Coronary artery (tissue), 2 donors: Measurements from ENCODE around the gene ARID1B.

ENCODE experiments used
- DNase-seq: peaks from one replicate; pipeline ENCODE4 v3.0.0-alpha.2; 2017; ENCODE audit warnings: low spot score
- H3K27ac ChIP-seq, 2 donors: fragments of 200-600 bp; sonication (generic); one replicate each; pipeline ENCODE4 v1.5.1; 2016 to 2019
- H3K4me3 ChIP-seq: fragments of 200-600 bp; sonication (generic); 2 replicates; pipeline ENCODE4 v1.5.1; 2016; ENCODE audit warnings: mild to moderate bottlenecking, moderate library complexity
- CTCF ChIP-seq: fragments of 200-600 bp; sonication (generic); IDR thresholded peaks from one replicate; pipeline ENCODE4 v1.5.1; 2019; ENCODE audit warnings: antibody characterized with exemption

Gene ARID1B

GRCh38 chr6:156933201-156934068 lies 156.3 kb downstream of the ARID1B start:
- Histone ChIP-seq H3K27ac (no peak overlapping the region), H3K4me3 (no peak overlapping the region)
- TF ChIP-seq CTCF: no peak
- DNase-seq: no peak

GRCh38 chr6:156934069-156934460 lies 156.9 kb downstream of the ARID1B start:
- H3K27ac ChIP-seq: no peak overlapping the region
- H3K4me3 ChIP-seq: no peak overlapping the region
- TF ChIP-seq CTCF: no peak
- DNase-seq: no peak

DNA sequence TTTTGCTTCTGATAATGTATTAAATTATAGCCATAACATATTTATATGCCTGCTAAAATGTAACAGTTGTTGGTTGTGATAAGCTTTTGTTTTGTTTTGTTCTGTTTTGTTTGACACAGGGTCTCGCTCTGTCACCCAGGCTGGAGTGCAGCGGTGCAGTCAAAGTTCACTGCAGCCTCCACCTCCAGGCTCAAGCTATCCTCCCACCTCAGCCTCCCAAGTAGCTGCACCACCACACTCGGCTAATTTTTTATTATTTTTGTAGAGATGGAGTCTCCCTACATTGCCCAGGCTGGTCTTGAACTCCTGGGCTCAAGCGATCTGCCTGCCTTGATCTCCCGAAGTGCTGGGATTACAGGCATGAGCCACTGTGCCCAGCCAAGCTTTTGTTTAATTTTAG lies 157.8 kb downstream of the ARID1B start:
- Histone ChIP-seq H3K27ac (no peak overlapping the region), H3K4me3 (no peak overlapping the region)
- TF ChIP-seq CTCF: no peak
- no peak for DNase-seq

- Histone ChIP-seq H3K4me3 (no peak overlapping the region), H3K27ac (no peak overlapping the region)
- no peak for DNase-seq
- TF ChIP-seq CTCF: no peak
Observed at GRCh38 chr6:156938143-156938542, 161.0 kb downstream of the ARID1B start.

DNA sequence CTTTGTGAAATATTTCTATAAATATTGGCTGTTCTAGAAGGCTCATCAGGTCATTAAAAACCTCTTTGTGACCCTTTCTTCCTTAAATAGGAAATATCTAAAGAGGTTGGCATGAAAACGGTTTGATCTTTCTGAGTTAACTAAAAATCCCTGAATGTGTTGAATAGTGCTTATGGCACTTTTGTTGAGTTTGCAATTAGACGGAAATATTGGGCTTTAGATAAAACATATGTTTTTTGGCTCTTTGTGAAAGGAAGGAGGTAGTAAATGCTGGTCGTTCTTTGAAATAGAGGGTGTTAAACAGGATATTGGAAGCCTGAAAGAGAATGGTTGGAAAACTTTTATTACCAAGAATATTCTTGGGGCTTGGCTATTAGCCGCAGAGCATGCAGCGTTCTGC lies 163.0 kb downstream of the ARID1B start:
- Histone ChIP-seq H3K27ac (no peak overlapping the region), H3K4me3 (no peak overlapping the region)
- no peak for DNase-seq
- TF ChIP-seq CTCF: no peak

GRCh38 chr6:156942266-156942665 lies 165.1 kb downstream of the ARID1B start:
- DNase-seq: no peak
- Histone ChIP-seq H3K4me3 (no peak overlapping the region), H3K27ac (no peak overlapping the region)
- TF ChIP-seq CTCF: no peak

DNA sequence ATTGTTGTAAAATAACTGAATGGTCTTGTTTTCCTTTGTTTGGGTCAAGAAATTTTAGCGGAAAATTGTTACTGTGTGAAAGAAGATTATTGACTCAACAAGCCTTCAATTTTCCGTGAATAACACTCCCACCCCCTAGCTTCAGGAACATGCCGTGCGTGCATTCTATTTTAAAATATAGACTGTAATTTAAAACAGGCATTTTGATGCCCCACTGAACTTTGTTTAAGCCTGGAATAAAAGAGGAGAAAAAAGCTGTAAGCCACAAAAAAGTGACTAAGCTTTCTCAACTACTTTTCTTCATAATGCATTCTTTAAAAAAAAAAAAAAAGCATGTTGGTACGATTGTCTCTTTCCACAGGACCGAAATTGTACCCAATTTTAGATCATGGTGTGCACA lies 166.0 kb downstream of the ARID1B start:
- Histone ChIP-seq H3K27ac (no peak overlapping the region), H3K4me3 (no peak overlapping the region)
- DNase-seq: no peak
- TF ChIP-seq CTCF: no peak
